Activated T-cell treated with anti-CD3 and anti-CD28 coated beads, Interleukin-2, amount 50 U/mL, for 4 hours (primary cell): ENCODE data around the gene PLA2G12A. TPM values are rescaled to one million over a fixed set of nuclear protein-coding genes. Genes with fewer than 3 reads are reported as not detected.

Experiments used
- ATAC-seq, 2 donors: fragments of 200-7000 bp; cut with Tn5 transposase; one replicate each; pipeline ENCODE4 v1.10.0; 2021
- DNase-seq: peaks from one replicate; pipeline ENCODE4 v3.0.0-alpha.2; 2020
- H3K27me3 Mint-ChIP-seq: one replicate; pipeline ENCODE4 v1.8.0; 2021; ENCODE audit warnings: low read depth, mixed read lengths
- H3K36me3 Mint-ChIP-seq: one replicate; pipeline ENCODE4 v1.8.0; 2022; ENCODE audit warnings: mixed read lengths; ENCODE audit not compliant: insufficient read depth
- H3K4me1 Mint-ChIP-seq: one replicate; pipeline ENCODE4 v1.8.0; 2021; ENCODE audit warnings: low read depth, mixed read lengths
- H3K4me3 Mint-ChIP-seq: one replicate; pipeline ENCODE4 v1.8.0; 2021; ENCODE audit warnings: mild to moderate bottlenecking, moderate library complexity, mixed read lengths
- H3K9me3 Mint-ChIP-seq: one replicate; pipeline ENCODE4 v1.8.0; 2021; ENCODE audit warnings: mixed read lengths
- total RNA-seq, 3 donors: library from RNA; stranded (reverse); gene quantifications; one replicate each; pipeline ENCODE4 v1.2.1, GENCODE V29; 2021

PLA2G12A gene
- total RNA-seq, 3 donors from 2014 or later: 12.9 to 18.2 (median 18.2) TPM

DNA sequence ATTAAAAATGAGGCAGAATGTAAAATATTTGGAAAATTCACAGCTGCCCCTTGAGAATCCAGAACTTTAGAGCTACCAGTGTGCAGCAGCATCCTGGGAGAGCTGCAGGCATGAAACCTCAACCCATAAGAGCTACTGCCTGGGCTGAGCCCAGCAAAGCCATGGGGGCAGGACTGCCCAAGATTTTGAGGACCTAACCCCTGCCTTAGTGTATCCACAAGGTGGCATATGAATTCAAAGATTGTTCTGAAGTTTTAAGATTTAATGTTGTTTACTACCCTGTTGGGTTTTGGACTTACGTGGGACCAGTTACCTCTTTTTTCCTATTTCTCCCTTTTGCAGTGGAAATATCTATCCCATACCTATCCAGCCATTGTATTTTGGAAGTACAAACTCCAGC, 53.0 kb downstream of the PLA2G12A start:
- no peak for ATAC-seq
- peaks cover 16% of the 10 kb centered on the region for H3K4me1 Mint-ChIP-seq
- peaks cover under 1% of the 10 kb centered on the region for H3K9me3 Mint-ChIP-seq
- no peak for DNase-seq
- peaks cover 35% of the 10 kb centered on the region for H3K36me3 Mint-ChIP-seq
- H3K27me3 Mint-ChIP-seq: no peaks in the 10 kb centered on the region
- H3K4me3 Mint-ChIP-seq: no peak overlapping the region

DNA sequence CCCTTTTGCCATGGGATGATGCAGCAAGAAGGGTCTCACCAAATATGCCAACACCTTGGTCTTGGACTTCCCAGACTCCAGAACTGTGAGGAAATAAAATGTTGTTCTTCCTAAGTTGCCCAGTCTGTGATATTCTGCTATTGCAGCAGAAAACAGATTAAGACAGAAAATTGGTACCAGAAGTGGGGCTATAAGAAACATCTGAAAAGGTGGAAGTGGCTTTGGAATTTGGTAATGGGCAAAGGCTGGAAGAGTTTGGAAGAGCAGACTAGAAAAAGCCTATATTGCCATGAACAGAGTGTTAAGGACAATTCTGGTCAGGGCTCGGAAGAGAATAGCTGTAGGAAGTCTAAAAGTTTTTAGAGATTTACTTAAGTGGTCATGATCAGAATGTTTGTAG, 54.0 kb downstream of the PLA2G12A start:
- H3K4me1 Mint-ChIP-seq: peaks cover 21% of the 10 kb centered on the region
- H3K36me3 Mint-ChIP-seq: peaks cover 38% of the 10 kb centered on the region
- peaks cover 10% of the 10 kb centered on the region for H3K9me3 Mint-ChIP-seq
- ATAC-seq (no peak), DNase-seq (no peak)
- H3K27me3 Mint-ChIP-seq: no peaks in the 10 kb centered on the region
- no peak overlapping the region for H3K4me3 Mint-ChIP-seq

DNA sequence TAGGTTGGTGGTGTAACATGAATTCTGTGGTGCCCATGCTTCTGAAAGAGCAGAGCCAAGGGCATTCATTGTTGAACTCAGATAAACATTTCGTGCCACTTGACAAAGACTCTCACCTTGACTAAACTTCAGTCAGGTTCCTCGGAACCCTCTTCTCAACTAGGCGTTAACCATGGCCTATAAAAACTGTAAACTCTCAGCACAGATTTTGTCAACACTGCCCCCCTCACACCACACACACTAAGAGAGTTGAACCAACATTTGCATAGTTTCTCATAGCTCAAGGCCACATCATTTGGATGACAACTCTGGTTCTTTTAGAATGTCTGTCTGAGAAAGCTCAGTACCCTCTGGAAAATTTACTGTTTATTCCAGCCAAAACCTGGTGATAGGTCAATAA, 54.7 kb downstream of the PLA2G12A start:
- peaks cover 38% of the 10 kb centered on the region for H3K36me3 Mint-ChIP-seq
- ATAC-seq: no peak
- no peak overlapping the region for H3K4me3 Mint-ChIP-seq
- H3K9me3 Mint-ChIP-seq: peaks cover 12% of the 10 kb centered on the region
- DNase-seq: no peak
- H3K4me1 Mint-ChIP-seq: peaks cover 24% of the 10 kb centered on the region
- no peaks in the 10 kb centered on the region for H3K27me3 Mint-ChIP-seq

- no peak overlapping the region for H3K4me3 Mint-ChIP-seq
- ATAC-seq (no peak), DNase-seq (no peak)
- H3K4me1 Mint-ChIP-seq: peaks cover 39% of the 10 kb centered on the region
- H3K9me3 Mint-ChIP-seq: peaks cover 12% of the 10 kb centered on the region
- no peaks in the 10 kb centered on the region for H3K27me3 Mint-ChIP-seq
- H3K36me3 Mint-ChIP-seq: peaks cover 43% of the 10 kb centered on the region
Observed at GRCh38 chr4:109673303-109673702, 56.6 kb downstream of the PLA2G12A start.

DNA sequence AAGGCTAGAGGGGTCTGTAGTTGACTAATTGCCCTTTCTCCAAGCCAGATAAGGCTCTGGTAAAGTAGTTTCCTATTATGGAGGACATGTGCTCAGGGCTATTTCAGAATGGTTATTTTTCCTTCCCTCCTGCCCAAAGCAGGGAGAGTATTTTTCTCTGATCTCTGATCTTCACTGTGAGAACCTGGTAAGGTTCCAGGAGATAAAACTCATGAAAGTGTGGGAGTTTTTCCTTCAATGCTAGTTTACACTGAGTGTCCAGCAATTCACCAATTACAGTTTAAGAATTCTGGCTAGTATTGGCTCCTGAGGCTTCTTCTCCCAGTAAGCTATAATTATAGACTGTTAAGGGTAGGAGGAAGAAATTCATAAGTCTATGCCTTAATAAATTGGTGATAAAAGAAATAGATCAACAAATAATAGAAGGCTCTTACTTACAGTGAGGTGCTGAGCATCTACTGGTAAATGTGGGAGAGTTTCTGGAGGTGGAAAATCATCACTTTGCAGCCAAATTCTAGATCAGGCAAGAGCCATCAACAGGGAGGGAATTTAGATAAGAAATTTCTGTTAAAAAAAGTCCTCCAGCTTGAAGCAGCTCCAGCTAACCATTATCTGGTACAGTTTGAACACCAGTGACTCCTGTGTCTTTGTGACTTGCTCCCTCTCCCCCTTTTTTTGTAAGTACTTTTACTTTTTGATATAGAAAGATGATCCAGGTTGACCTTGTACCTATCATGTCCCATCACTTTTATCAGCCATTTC, 57.5 kb downstream of the PLA2G12A start:
- Mint-ChIP-seq H3K9me3 (peaks cover 12% of the 10 kb centered on the region), H3K27me3 (no peaks in the 10 kb centered on the region), H3K36me3 (peaks cover 46% of the 10 kb centered on the region), H3K4me1 (peaks cover 46% of the 10 kb centered on the region), H3K4me3 (no peak overlapping the region)
- no peak for DNase-seq
- no peak for ATAC-seq

DNA sequence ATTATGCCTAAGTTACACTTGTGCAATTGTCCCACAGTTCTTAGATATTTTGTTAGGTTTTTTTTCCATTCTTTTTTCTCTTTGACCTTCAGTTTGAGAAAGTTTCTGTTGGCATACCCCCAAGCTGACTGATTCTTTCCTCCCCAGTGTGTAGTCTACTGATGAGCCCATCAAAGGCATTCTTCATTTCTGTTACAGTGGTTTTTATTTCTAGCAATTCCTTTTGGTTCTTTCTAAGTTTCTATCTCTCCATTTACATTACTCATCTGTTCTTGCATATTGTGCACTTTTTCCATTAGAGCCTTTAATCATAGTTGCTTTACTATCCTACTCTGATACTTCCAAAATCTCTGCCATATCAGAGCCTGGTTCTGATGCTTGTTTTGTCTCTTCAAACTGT, 58.5 kb downstream of the PLA2G12A start:
- ATAC-seq (peak; percentile 77 to 89), DNase-seq (no peak)
- H3K36me3 Mint-ChIP-seq: peaks cover 44% of the 10 kb centered on the region
- no peak overlapping the region for H3K4me3 Mint-ChIP-seq
- peaks cover 12% of the 10 kb centered on the region for H3K9me3 Mint-ChIP-seq
- no peaks in the 10 kb centered on the region for H3K27me3 Mint-ChIP-seq
- H3K4me1 Mint-ChIP-seq: peaks cover 49% of the 10 kb centered on the region

DNA sequence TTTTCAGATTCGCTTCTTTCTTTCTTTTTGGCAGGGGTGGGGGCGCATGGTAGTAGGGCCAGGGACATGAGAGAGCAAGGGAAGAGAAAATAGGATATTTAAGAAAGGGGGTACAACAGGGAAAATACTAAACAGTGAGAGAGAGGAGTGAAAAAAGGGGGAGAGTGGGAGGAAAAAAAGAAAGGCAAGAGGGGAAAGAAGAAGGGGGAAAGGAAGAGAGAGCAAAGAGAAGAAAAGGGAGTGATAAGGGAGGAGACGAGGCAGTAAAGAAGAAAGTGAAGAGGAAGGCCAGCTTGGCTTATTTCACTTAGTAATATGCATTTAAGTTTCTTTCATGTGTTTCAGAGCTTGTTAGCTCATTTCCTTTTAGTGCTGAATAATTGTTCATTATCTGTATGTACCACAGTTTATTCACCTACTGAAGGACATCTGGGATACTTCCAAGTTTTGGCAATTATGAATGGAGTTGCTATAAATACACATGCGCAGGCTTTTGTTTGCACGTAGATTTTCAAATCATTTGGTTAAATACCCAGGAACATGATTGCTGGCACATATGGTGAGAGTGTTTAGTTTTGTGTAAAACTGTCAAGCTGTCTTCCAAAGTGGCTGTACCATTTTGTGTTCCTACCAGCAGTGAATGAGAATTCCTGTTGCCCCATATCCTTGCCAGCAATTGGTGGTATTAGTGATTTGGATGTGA, 63.9 kb downstream of the PLA2G12A start:
- peaks cover 2% of the 10 kb centered on the region for H3K9me3 Mint-ChIP-seq
- H3K4me1 Mint-ChIP-seq: peaks cover 51% of the 10 kb centered on the region
- ATAC-seq: no peak
- no peak for DNase-seq
- H3K36me3 Mint-ChIP-seq: peaks cover 24% of the 10 kb centered on the region
- H3K4me3 Mint-ChIP-seq: no peak overlapping the region
- no peaks in the 10 kb centered on the region for H3K27me3 Mint-ChIP-seq

GRCh38 chr4:109662771-109663170, 67.1 kb downstream of the PLA2G12A start:
- Mint-ChIP-seq H3K4me3 (no peak overlapping the region), H3K9me3 (no peaks in the 10 kb centered on the region), H3K4me1 (peaks cover 37% of the 10 kb centered on the region), H3K36me3 (peaks cover 8% of the 10 kb centered on the region), H3K27me3 (no peaks in the 10 kb centered on the region)
- DNase-seq (no peak), ATAC-seq (no peak)

GRCh38 chr4:109662116-109662515, 67.8 kb downstream of the PLA2G12A start:
- no peaks in the 10 kb centered on the region for H3K9me3 Mint-ChIP-seq
- H3K27me3 Mint-ChIP-seq: no peaks in the 10 kb centered on the region
- peaks cover 37% of the 10 kb centered on the region for H3K4me1 Mint-ChIP-seq
- no peak overlapping the region for H3K4me3 Mint-ChIP-seq
- peaks cover 8% of the 10 kb centered on the region for H3K36me3 Mint-ChIP-seq
- ATAC-seq: no peak
- no peak for DNase-seq

Other genes starting within 250 kb of the PLA2G12A start
- gene MCUB, start 169.8 kb downstream of the PLA2G12A start, total RNA-seq: 10 to 100 TPM; 52.2 to 74.7 (median 62.0) TPM
- gene CASP6, start 26.6 kb downstream of the PLA2G12A start, total RNA-seq: 10 to 100 TPM; 10.1 to 14.1 (median 11.4) TPM
- gene CFI, start 71.9 kb upstream of the PLA2G12A start, total RNA-seq: under 1 TPM; 0.11 to 0.22 (median 0.20) TPM
- 100 to 1,000 TPM; 104 to 131 (median 111) TPM for gene GAR1, start 85.7 kb upstream of the PLA2G12A start, total RNA-seq
- gene RRH, start 97.9 kb upstream of the PLA2G12A start, total RNA-seq: under 1 TPM; 0.15 to 0.27 (median 0.26) TPM
- under 1 TPM; 0.08 to 0.19 (median 0.11) TPM for gene LRIT3, start 118.0 kb upstream of the PLA2G12A start, total RNA-seq
- gene EGF, start 182.8 kb upstream of the PLA2G12A start, total RNA-seq: under 1 TPM; 0.16 to 0.49 (median 0.48) TPM